Stimulated activated naive CD8-positive, alpha-beta T cell treated with anti-CD3 and anti-CD28 coated beads, Interleukin-15, Interleukin-2, amounts not matched to agents 100 ng/mL and 50 ng/mL, for 24 hours (primary cell): Measurements from ENCODE around the gene LRRC8D.
"Not testable (repeated sequence)": the region's sequence is repeated elsewhere in the genome, so short reads cannot be mapped to it uniquely, and the experiment has no call there.

Experiments
- H3K27ac Mint-ChIP-seq: one replicate; pipeline ENCODE4 v1.8.0; 2021; ENCODE audit warnings: mild to moderate bottlenecking, mixed read lengths
- H3K27me3 Mint-ChIP-seq: one replicate; pipeline ENCODE4 v1.8.0; 2021; ENCODE audit warnings: mixed read lengths
- H3K36me3 Mint-ChIP-seq: one replicate; pipeline ENCODE4 v1.8.0; 2021; ENCODE audit warnings: low read depth, mixed read lengths
- H3K4me1 Mint-ChIP-seq: one replicate; pipeline ENCODE4 v1.8.0; 2021; ENCODE audit warnings: low read depth, mixed read lengths
- H3K4me3 Mint-ChIP-seq: one replicate; pipeline ENCODE4 v1.8.0; 2021; ENCODE audit warnings: mild to moderate bottlenecking, mixed read lengths
- H3K9me3 Mint-ChIP-seq: one replicate; pipeline ENCODE4 v1.8.0; 2021; ENCODE audit warnings: mixed read lengths

The LRRC8D gene

DNA sequence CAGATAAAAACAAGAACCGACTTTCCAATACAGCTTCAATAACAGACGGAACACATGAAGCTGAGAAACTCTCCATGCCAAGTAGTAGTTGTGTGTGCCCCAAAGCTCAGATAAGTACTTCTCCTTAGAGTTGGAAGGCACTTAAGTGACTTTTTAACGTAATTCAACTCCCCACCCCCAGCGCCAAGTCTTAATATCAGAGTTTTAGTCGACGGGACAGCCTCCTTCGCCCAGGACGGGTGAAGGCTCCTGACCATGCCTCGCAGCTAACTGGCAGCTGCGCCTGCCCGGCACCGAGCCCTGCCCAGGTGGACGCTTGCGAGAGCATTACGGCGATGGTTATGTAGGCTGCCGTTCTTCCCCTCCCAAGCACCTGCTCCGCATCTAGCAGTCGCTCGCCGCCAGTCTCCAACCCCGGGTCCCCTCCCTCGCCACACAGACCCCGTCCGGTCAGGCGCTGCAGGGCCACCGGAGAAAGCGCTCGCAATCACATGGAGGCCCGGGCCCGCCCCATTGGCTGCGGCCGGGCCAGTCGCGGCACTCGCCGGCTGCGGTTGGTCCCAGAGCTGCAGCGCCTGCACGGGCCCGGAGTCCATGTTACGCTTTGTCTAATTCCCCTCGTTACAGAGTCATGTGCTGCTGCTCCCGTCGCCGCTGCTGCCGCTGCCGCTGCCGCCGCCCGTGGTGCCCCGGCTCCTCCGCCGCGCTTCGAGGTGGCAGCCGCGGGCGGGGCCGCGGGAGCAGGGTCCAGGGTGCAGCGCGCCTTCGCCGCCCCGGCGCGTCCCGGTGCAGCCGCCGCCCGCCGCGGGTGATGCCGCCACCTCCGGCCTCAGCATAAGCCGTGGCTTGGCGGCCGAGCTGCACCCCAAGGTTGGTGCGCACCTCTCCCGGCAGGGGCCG is at the start of gene LRRC8D:
Gene LRRC8D, plus strand, starts transcription at position 611 of the 900 bp plus-strand sequence. CDS start 112,037 bp downstream, outside the sequence.
- H3K4me1 Mint-ChIP-seq, result peaks cover 46% of the 10 kb centered on the region

DNA sequence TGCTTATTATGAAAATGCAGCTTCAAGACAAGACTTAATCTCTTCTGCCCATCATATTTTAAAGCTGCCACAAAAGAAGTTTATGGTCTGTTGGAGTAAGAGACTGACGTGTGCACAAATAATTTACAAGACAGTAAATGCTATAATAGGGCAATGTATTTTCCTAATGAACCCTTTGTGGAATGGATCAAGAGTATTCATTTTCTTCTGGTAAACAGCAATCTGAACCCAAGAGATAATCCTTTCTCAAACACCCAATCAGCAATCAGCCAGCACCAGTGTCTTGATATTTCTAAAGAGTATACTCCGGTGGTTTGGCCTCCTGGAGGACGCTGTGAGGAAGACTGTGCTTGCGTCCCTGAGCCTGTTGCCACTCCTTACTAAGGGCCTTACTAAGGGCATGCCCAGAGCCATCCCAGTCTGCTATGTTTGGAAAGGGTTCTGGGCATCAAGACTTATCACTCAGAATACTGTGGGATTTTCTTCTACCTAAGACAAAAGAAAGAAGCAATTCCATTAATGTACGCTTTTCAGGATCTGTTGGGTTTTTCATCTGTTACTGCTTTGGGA is 48.8 kb upstream of the LRRC8D start:
- Mint-ChIP-seq H3K36me3 (no peaks in the 10 kb centered on the region), H3K9me3 (no peaks in the 10 kb centered on the region), H3K27me3 (no peaks in the 10 kb centered on the region), H3K4me3 (no peak overlapping the region), H3K27ac (no peak overlapping the region), H3K4me1 (peaks cover 20% of the 10 kb centered on the region)

More for the DNA sequence above, at the start of gene LRRC8D:
- no peaks in the 10 kb centered on the region for H3K27me3 Mint-ChIP-seq
- peak within 1 kb of the TSS; percentile 65 for H3K27ac Mint-ChIP-seq
- peak within 1 kb of the TSS; percentile 87 for H3K4me3 Mint-ChIP-seq
- H3K36me3 Mint-ChIP-seq, result peaks cover 11% of the 10 kb centered on the region
- H3K9me3 Mint-ChIP-seq, result no peaks in the 10 kb centered on the region

DNA sequence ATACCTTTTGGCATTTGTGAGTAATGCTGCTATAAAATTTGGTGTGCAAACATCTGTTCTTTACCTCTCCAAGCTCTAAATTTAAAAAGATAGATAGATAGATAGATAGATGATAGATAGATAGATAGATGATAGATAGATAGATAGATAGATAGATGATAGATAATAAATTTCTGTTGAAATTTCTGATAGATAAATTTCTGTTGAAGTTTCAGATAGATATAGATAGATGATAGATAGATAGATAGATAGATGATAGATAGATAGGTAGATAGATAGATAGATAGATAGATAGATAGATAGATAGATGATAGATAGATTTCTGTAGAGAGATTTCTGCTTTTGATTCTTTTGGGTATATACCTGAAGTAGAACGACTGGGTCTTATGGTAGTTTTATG is 44.7 kb upstream of the LRRC8D start:
- Mint-ChIP-seq H3K4me1 (peaks cover 53% of the 10 kb centered on the region), H3K27ac (peak overlapping the region; percentile 40)
- H3K9me3 Mint-ChIP-seq, H3K27me3 Mint-ChIP-seq, H3K36me3 Mint-ChIP-seq, H3K4me3 Mint-ChIP-seq: not testable (repeated sequence)

DNA sequence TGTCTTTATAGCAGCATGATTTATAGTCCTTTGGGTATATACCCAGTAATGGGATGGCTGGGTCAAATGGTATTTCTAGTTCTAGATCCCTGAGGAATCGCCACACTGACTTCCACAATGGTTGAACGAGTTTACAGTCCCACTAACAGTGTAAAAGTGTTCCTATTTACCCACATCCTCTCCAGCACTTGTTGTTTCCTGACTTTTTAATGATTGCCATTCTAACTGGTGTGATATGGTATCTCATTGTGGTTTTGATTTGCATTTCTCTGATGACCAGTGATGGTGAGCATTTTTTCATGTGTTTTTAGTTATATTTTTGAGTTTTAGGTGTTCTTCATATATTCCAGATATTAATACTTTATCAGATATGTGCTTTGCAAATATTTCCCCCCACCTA is 43.6 kb upstream of the LRRC8D start:
- not testable (repeated sequence) for H3K27me3 Mint-ChIP-seq, H3K27ac Mint-ChIP-seq, H3K9me3 Mint-ChIP-seq, H3K4me3 Mint-ChIP-seq, H3K36me3 Mint-ChIP-seq
- H3K4me1 Mint-ChIP-seq, result peaks cover 64% of the 10 kb centered on the region

GRCh38 chr1:89779151-89779940 is 41.5 kb upstream of the LRRC8D start:
- Mint-ChIP-seq H3K4me3 (peak overlapping the region; percentile 30), H3K36me3 (no peaks in the 10 kb centered on the region), H3K4me1 (peaks cover 69% of the 10 kb centered on the region), H3K27ac (peak overlapping the region; percentile 99), H3K9me3 (no peaks in the 10 kb centered on the region), H3K27me3 (no peaks in the 10 kb centered on the region)

- H3K27me3 Mint-ChIP-seq, result no peaks in the 10 kb centered on the region
- no peaks in the 10 kb centered on the region for H3K36me3 Mint-ChIP-seq
- no peaks in the 10 kb centered on the region for H3K9me3 Mint-ChIP-seq
- peak overlapping the region; percentile 67 for H3K4me3 Mint-ChIP-seq
- peak overlapping the region; percentile 99 for H3K27ac Mint-ChIP-seq
- H3K4me1 Mint-ChIP-seq, result peaks cover 58% of the 10 kb centered on the region
Observed at GRCh38 chr1:89780721-89781120, 40.1 kb upstream of the LRRC8D start.

GRCh38 chr1:89781494-89782126 is 39.2 kb upstream of the LRRC8D start:
- Mint-ChIP-seq H3K9me3 (no peaks in the 10 kb centered on the region), H3K27me3 (no peaks in the 10 kb centered on the region), H3K4me1 (peaks cover 49% of the 10 kb centered on the region), H3K36me3 (no peaks in the 10 kb centered on the region), H3K4me3 (peak overlapping the region; percentile 76), H3K27ac (peak overlapping the region; percentile 99)

GRCh38 chr1:89786628-89787214 is 34.1 kb upstream of the LRRC8D start:
- Mint-ChIP-seq H3K36me3 (no peaks in the 10 kb centered on the region), H3K27me3 (no peaks in the 10 kb centered on the region), H3K9me3 (no peaks in the 10 kb centered on the region), H3K27ac (no peak overlapping the region), H3K4me3 (no peak overlapping the region), H3K4me1 (peaks cover 10% of the 10 kb centered on the region)

GRCh38 chr1:89790592-89790991 is 30.2 kb upstream of the LRRC8D start:
- no peaks in the 10 kb centered on the region for H3K9me3 Mint-ChIP-seq
- H3K36me3 Mint-ChIP-seq, result no peaks in the 10 kb centered on the region
- no peak overlapping the region for H3K27ac Mint-ChIP-seq
- H3K4me1 Mint-ChIP-seq, result no peaks in the 10 kb centered on the region
- no peaks in the 10 kb centered on the region for H3K27me3 Mint-ChIP-seq
- no peak overlapping the region for H3K4me3 Mint-ChIP-seq

GRCh38 chr1:89791064-89791726 is 29.6 kb upstream of the LRRC8D start:
- Mint-ChIP-seq H3K27ac (no peak overlapping the region), H3K27me3 (no peaks in the 10 kb centered on the region), H3K36me3 (no peaks in the 10 kb centered on the region), H3K9me3 (no peaks in the 10 kb centered on the region), H3K4me1 (no peaks in the 10 kb centered on the region), H3K4me3 (no peak overlapping the region)

DNA sequence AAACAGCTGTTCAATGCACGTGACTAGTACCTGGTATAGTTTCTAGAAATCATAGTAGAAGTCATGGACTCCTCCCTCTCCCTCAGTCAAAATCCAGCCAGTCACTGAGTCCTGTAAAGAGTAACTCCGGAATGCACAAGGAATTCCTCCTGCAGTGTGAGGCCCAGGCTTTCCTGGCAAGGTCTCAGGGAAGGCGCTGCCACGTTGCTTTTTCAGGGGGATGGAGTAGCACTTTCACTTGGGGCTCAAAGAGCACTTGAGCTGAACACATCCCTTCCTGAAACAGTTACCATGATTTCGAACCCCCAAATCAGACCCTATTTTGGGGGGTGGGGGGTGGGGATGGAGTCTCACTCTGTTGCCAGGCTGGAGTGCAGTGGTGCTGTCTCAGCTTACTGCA is 26.4 kb upstream of the LRRC8D start:
- no peak overlapping the region for H3K27ac Mint-ChIP-seq
- no peaks in the 10 kb centered on the region for H3K9me3 Mint-ChIP-seq
- H3K4me3 Mint-ChIP-seq, result no peak overlapping the region
- no peaks in the 10 kb centered on the region for H3K27me3 Mint-ChIP-seq
- no peaks in the 10 kb centered on the region for H3K36me3 Mint-ChIP-seq
- peaks cover 8% of the 10 kb centered on the region for H3K4me1 Mint-ChIP-seq

- not testable (repeated sequence) for H3K27ac Mint-ChIP-seq, H3K36me3 Mint-ChIP-seq, H3K27me3 Mint-ChIP-seq, H3K4me3 Mint-ChIP-seq, H3K9me3 Mint-ChIP-seq
- H3K4me1 Mint-ChIP-seq, result peaks cover 17% of the 10 kb centered on the region
Observed at GRCh38 chr1:89795571-89795970, 25.3 kb upstream of the LRRC8D start.

DNA sequence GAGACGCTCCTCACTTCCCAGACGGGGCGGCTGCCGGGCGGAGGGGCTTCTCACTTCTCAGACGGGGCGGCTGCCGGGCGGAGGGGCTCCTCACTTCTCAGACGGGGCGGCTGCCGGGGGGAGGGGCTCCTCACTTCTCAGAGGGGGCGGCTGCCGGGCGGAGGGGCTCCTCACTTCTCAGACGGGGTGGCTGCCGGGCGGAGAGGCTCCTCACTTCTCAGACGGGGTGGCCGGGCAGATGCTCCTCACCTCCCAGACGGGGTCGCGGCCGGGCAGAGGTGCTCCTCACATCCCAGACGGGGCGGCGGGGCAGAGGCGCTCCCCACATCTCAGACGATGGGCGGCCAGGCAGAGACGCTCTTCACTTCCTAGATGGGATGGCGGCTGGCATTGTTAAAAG is 23.0 kb upstream of the LRRC8D start:
- not testable (repeated sequence) for H3K27me3 Mint-ChIP-seq, H3K27ac Mint-ChIP-seq, H3K9me3 Mint-ChIP-seq, H3K36me3 Mint-ChIP-seq, H3K4me3 Mint-ChIP-seq
- peaks cover 17% of the 10 kb centered on the region for H3K4me1 Mint-ChIP-seq

DNA sequence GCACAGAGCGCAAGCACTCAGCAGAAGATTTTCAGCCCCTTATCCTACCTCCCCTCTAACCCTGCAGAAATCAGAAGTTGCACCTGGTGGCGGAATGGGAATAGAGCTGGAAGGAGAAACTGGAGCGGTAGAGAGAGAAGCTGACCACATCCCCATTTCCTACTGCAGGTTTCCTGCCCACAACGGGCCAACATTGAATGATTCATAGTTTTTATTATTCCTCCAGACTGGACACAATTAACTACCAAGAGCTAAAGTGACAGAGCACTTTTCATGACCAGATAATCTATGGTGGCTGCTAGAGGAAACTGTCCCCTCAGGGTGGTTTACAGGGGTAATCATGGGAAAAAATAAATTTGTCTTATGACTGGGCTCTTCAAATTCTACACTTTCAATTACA is 21.3 kb upstream of the LRRC8D start:
- H3K9me3 Mint-ChIP-seq, result no peaks in the 10 kb centered on the region
- no peaks in the 10 kb centered on the region for H3K36me3 Mint-ChIP-seq
- H3K4me1 Mint-ChIP-seq, result peaks cover 17% of the 10 kb centered on the region
- H3K27ac Mint-ChIP-seq, result no peak overlapping the region
- no peaks in the 10 kb centered on the region for H3K27me3 Mint-ChIP-seq
- no peak overlapping the region for H3K4me3 Mint-ChIP-seq
